HG03066 (cell line): ENCODE measurements around the gene TMEM91.
"Not testable (repeated sequence)": the region's sequence is repeated elsewhere in the genome, so short reads cannot be mapped to it uniquely, and the experiment has no call there.

Experiments used
- ATAC-seq: cut with Tn5 transposase; IDR thresholded peaks from one replicate; pipeline ENCODE4 v1.9.1; 2021; ENCODE audit warnings: low read depth; ENCODE audit not compliant: unreplicated experiment

TMEM91 gene

DNA sequence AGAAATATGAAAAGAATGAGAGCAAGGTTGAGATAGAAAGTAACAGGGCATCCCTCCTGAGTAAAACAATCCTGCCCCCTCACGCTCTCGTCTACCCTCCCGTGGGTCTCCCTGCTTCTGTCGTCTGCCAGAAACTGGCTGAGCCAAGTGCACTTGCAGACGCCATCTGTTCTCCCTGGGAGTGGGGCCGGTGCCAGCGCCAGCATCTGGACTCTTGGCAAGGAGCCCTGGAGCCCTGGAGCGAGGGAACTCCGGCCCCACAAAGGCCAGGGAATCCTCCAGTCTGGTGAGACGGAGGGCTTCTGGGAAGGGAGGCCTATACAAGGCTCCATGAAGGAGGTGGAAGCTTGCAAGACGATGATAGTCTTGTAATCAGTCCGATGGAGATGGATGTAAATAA is 2.3 kb upstream of the TMEM91 start:
- no peak for ATAC-seq

GRCh38 chr19:41376998-41377365 is 649 bp downstream of the TMEM91 start:
- no peak for ATAC-seq

DNA sequence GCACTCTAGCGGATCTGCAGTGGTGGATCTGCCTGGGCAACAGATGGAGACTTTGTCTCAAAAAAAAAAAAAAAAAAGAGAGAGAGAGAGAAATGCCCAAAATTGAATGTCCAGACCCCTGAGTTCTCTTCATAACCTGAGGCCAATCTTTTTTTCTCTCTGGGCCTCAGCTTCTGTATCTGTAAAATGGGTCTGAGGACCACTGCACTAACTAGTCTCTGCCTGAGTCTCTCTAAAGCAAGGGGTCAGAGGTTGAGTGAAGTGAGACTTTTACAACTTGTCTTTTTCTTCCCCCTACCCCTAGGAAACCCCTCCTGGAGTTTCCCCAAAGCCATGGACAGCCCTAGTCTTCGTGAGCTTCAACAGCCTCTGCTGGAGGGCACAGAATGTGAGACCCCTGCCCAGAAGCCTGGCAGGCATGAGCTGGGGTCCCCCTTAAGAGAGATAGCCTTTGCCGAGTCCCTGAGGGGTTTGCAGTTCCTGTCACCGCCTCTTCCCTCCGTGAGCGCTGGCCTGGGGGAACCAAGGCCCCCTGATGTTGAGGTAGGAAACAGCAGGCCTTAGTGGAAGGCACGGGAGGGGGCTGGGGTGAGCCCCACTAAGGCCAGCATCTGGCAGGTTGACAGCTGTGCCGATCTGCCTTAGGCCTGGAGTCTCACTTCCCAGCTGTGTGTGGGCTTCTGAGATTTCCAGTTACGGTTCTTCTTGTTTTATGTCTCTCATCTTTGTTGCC is 1.8 kb downstream of the TMEM91 start:
- no peak for ATAC-seq

- not testable (repeated sequence) for ATAC-seq
Observed at GRCh38 chr19:41381536-41381935, 5.2 kb downstream of the TMEM91 start.

- ATAC-seq = no peak
Observed at GRCh38 chr19:41384351-41384750, 8.0 kb downstream of the TMEM91 start.

GRCh38 chr19:41386442-41386841 is 10.1 kb downstream of the TMEM91 start:
- no peak for ATAC-seq

- ATAC-seq = no peak
Observed at GRCh38 chr19:41391618-41392017, 15.3 kb downstream of the TMEM91 start.

- no peak for ATAC-seq
Observed at GRCh38 chr19:41392775-41393174, 16.4 kb downstream of the TMEM91 start.

- no peak for ATAC-seq
Observed at GRCh38 chr19:41395355-41395754, 19.0 kb downstream of the TMEM91 start.

DNA sequence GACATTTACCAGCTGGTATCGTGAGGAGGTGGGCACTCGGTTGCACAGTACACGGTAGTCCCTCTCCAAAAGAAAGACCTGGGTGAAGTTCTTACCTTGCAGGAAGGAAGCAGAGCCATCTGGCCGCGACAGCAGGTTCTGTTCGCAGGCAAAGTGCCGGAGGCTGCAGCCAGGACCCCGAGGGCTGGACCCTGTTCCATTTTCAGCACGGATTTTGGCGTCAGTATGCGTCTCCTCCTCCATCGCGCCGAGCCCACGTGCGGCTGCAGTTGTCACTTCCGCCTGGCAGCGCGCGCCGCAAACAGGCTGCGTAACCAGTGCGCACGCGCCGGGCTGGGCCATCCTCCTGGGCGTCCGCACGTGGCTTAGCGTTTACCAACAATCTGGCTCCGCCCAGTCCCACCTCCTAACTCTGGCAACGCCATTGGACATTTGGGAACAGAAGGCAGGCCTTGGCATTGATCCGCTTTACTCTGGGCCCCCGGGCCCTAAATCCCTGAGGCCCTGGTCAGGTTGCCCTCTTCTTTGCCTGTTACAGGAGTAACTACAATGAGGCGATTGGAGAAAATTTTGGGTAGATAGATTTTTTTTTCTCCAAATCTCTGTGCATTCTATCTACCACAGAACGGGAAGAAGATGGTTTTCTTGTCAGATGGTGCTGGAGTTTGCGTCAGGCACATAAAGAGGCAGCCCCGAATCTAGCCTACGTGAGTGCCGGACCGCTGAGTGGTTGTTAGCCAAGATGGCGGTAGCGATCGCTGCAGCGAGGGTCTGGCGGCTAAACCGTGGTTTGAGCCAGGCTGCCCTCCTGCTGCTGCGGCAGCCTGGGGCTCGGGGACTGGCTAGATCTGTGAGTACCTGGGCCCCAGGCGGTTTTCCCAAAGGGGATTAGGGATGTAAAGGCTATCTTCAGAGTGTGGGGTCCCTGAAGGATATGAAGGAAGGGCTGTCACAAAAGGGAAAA is 21.0 kb downstream of the TMEM91 start, which contains the start of the genes BCKDHA and EXOSC5:
Gene BCKDHA (plus strand): TSS at position 733 of the 964 bp plus-strand sequence. CDS start 10 bp downstream, at position 743.
Gene EXOSC5 (minus strand): TSS at position 274 of the 964 bp plus-strand sequence. CDS start 31 bp downstream, at position 243.
- peak; percentile 87 for ATAC-seq

- ATAC-seq = no peak
Observed at GRCh38 chr19:41398050-41398418, 21.7 kb downstream of the TMEM91 start.

DNA sequence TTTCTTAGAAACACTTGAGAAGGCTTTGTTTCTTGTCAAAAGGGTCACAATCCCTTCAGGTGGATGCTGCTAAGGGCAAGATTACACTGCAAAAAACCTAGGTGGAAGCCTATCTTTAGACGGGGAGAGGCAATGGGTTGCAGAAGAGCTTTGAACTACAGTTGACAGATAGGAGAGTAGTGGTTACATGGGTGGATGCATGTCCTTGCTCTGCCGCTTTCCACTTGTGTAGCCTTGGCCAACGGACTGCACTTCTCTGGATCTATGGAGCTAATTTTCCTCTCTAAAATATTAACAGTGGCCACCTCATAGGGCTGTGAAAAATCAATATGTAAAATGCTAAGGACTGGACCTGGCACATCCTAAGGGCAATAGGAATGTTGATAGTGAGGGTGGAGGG is 22.3 kb downstream of the TMEM91 start:
- no peak for ATAC-seq

GRCh38 chr19:41399091-41399490 is 22.8 kb downstream of the TMEM91 start:
- no peak for ATAC-seq

DNA sequence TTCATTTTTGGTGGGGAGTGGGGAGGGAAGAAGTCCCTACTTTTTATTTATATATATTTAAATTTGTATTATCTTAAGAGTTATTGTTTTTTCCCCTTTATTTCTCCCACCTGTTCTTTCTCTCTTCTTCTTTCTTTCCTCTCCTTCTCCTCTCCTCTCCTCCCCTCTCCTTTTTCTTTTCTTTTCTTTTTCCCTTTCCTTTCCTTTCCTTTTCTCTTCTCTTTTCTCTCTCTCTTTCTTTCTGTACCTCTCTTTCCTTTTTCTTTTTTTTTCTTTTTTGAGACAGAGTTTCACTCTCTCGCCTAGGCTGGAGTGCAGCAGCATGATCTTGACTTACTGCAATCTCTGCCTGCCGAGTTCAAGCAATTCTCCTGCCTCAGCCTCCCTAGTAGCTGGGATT is 23.2 kb downstream of the TMEM91 start:
- ATAC-seq = no peak

- ATAC-seq = no peak
Observed at GRCh38 chr19:41401483-41401882, 25.1 kb downstream of the TMEM91 start.

DNA sequence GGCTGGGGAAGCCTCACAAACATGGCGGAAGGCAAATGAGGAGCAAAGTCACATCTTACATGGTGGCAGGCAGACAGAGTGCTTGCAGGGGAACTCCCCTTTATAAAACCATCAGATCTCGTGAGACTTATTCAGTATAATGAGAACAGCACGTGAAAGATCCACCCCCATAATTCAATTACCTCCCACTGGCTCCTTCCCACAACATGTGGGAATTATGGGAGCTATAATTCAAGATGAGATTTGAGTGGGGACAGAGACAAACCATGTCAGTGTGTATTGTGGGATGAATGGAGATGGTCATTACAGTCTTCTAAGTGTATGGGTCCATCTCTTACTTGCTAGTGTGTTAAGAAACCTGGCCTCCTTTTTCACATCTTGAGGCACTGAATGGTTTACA is 25.7 kb downstream of the TMEM91 start:
- ATAC-seq = no peak

DNA sequence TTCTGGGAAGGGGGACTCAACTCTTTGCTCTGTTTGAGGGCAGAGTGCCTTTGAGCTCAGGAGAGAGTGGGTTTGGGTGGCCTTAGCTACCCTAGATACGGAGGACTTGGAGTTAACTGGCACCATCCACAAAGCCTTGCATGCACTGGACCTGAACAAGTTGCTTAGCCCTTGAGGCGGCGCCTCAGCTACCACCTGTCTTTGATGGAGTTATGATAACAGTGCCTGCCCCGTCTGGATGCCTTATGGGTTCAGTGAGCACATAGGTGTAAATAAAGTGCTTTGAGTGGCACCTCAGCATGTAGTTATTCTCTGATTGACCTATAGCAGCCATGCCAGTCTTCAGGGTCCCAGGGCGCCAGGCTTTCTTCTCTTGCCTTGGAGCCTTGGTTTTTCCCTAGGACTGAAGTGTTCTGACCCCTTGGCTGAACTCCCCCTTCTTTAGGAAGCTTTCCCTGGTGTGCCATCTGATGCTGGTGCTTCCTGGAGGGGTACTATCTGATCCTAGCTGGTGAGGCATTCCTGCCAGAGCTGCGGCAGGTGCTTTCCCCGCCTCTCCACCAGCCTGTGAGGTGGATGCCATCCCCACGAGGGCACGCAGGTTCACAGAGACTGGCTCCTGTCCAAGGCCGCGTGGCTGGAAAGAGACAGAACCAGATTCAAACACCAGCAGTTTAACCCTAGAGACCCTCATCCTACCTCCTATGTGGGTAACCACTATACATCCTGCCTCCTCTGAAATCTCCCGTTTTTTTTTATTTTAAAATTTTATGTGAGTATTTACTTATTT is 27.0 kb downstream of the TMEM91 start:
- no peak for ATAC-seq

DNA sequence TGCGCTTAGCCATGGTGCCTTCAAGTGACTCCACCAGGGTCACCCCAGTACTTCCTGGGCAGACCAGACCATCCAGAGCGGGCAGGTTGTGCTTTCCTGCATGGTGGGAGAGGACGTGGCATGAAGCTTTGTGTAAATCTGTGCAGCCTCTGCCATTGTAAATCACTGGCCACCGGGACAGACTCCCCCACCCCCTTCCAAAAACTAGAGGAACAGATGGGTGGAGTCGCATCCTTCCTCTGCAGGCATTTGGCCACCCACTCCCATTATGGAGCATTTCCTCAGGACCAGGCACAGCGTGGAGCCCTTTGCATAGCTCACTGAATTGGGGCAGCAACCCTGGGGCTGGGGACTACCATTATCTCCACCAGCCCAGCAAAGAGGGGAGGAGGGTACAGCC is 29.4 kb downstream of the TMEM91 start:
- no peak for ATAC-seq

DNA sequence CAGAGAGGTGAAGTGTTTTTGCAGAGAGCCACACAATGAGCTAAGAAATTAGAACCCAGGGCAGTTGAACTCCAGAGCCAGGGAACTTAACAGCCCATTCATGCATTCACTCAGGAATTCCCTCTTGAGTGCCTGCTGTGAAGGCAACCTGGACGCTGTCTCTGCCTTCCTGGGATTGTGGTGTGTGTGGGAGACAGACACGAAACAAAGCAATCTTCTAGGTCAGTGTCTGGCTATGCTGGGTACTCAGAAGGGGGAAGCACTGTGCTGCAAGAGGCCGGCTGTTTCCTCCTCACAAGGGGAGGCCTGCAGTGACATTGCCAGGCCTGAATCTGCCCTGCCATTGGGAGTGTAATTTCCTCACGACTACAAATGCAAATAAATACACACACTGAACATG is 30.9 kb downstream of the TMEM91 start:
- no peak for ATAC-seq

GRCh38 chr19:41408256-41408655 is 31.9 kb downstream of the TMEM91 start:
- ATAC-seq = no peak

GRCh38 chr19:41408846-41409245 is 32.5 kb downstream of the TMEM91 start:
- ATAC-seq = not testable (repeated sequence)
